Measurements from ENCODE around the gene RAET1E. TPM values are rescaled to one million over a fixed set of nuclear protein-coding genes. Genes with fewer than 3 reads are reported as not detected.
A peak's percentile ranks its signal among the peaks of the same experiment; 100 is the strongest.
"Not testable (repeated sequence)": the region's sequence is repeated elsewhere in the genome, so short reads cannot be mapped to it uniquely, and the experiment has no call there.

RAET1E gene
- total RNA-seq, 1 donor from 2014 or later, result 1.0 TPM

- peaks cover 31 to 48% (median 48%) of the 10 kb centered on the region in 3 donors for H3K27me3 ChIP-seq (ENCODE audit: control insufficient read depth in 3 of 3, insufficient read depth in 3 of 3, low read length in 3 of 3)
These were observed 33.6 kb upstream of the RAET1E start for GRCh38 chr6:149931501-149931900.

GRCh38 chr6:149929422-149929821, 31.5 kb upstream of the RAET1E start:
- no peak overlapping the region for H3K27ac ChIP-seq (ENCODE audit: low read depth, low read length)
- peaks cover 7 to 13% (median 13%) of the 10 kb centered on the region in 3 donors for H3K4me1 ChIP-seq (ENCODE audit: control insufficient read depth in 3 of 3, insufficient read depth in 3 of 3, low read length in 3 of 3)
- no peaks in the 10 kb centered on the region for H3K36me3 ChIP-seq (ENCODE audit: control insufficient read depth in 3 of 3, insufficient read depth in 3 of 3, low read length in 3 of 3)
- no peak overlapping the region for H3K4me3 ChIP-seq (ENCODE audit: low read length in 3 of 3)
- H3K9me3 ChIP-seq (ENCODE audit: control insufficient read depth in 3 of 3, low read length in 3 of 3), result no peaks in the 10 kb centered on the region
- H3K27me3 ChIP-seq (ENCODE audit: control insufficient read depth in 3 of 3, insufficient read depth in 3 of 3, low read length in 3 of 3), result peaks cover 12 to 39% (median 30%) of the 10 kb centered on the region in 3 donors
- no peak overlapping the region for H3K9ac ChIP-seq (ENCODE audit: low read depth in 1 of 3, low read length in 3 of 3)

More at GRCh38 chr6:149931501-149931900, 33.6 kb upstream of the RAET1E start:
- Histone ChIP-seq H3K4me3 (ENCODE audit: low read length in 3 of 3) (no peak overlapping the region), H3K9me3 (ENCODE audit: control insufficient read depth in 3 of 3, low read length in 3 of 3) (no peaks in the 10 kb centered on the region), H3K36me3 (ENCODE audit: control insufficient read depth in 3 of 3, insufficient read depth in 3 of 3, low read length in 3 of 3) (no peaks in the 10 kb centered on the region), H3K4me1 (ENCODE audit: control insufficient read depth in 3 of 3, insufficient read depth in 3 of 3, low read length in 3 of 3) (peaks cover 0 to 2% (median 0%) of the 10 kb centered on the region in 3 donors), H3K9ac (ENCODE audit: low read depth in 1 of 3, low read length in 3 of 3) (no peak overlapping the region), H3K27ac (ENCODE audit: low read depth, low read length) (no peak overlapping the region)

- H3K9me3 ChIP-seq (ENCODE audit: control insufficient read depth in 3 of 3, low read length in 3 of 3); H3K4me3 ChIP-seq (ENCODE audit: low read length in 3 of 3); H3K27ac ChIP-seq (ENCODE audit: low read depth, low read length); H3K36me3 ChIP-seq (ENCODE audit: control insufficient read depth in 3 of 3, insufficient read depth in 3 of 3, low read length in 3 of 3); H3K9ac ChIP-seq (ENCODE audit: low read depth in 1 of 3, low read length in 3 of 3): not testable (repeated sequence)
- Histone ChIP-seq H3K4me1 (ENCODE audit: control insufficient read depth in 3 of 3, insufficient read depth in 3 of 3, low read length in 3 of 3) (peaks cover 20 to 28% (median 27%) of the 10 kb centered on the region in 3 donors), H3K27me3 (ENCODE audit: control insufficient read depth in 3 of 3, insufficient read depth in 3 of 3, low read length in 3 of 3) (peaks cover 7 to 42% (median 15%) of the 10 kb centered on the region in 3 donors)
These were observed 29.1 kb upstream of the RAET1E start for GRCh38 chr6:149927025-149927424.

GRCh38 chr6:149925974-149926777, 28.3 kb upstream of the RAET1E start:
- H3K27me3 ChIP-seq (ENCODE audit: control insufficient read depth in 3 of 3, insufficient read depth in 3 of 3, low read length in 3 of 3), result peaks cover 11 to 51% (median 13%) of the 10 kb centered on the region in 3 donors
- peak overlapping the region; percentile 33 to 72 (median 64) for H3K9ac ChIP-seq (ENCODE audit: low read depth in 1 of 3, low read length in 3 of 3)
- H3K36me3 ChIP-seq (ENCODE audit: control insufficient read depth in 3 of 3, insufficient read depth in 3 of 3, low read length in 3 of 3), result no peaks in the 10 kb centered on the region
- peak overlapping the region; percentile 65 to 79 (median 74) for H3K4me3 ChIP-seq (ENCODE audit: low read length in 3 of 3)
- no peak overlapping the region for H3K27ac ChIP-seq (ENCODE audit: low read depth, low read length)
- no peaks in the 10 kb centered on the region for H3K9me3 ChIP-seq (ENCODE audit: control insufficient read depth in 3 of 3, low read length in 3 of 3)
- H3K4me1 ChIP-seq (ENCODE audit: control insufficient read depth in 3 of 3, insufficient read depth in 3 of 3, low read length in 3 of 3), result peaks cover 20 to 28% (median 25%) of the 10 kb centered on the region in 3 donors

- Histone ChIP-seq H3K27ac (ENCODE audit: low read depth, low read length) (no peak overlapping the region), H3K9ac (ENCODE audit: low read depth in 1 of 3, low read length in 3 of 3) (peak overlapping the region; percentile 33 to 72 (median 64)), H3K4me1 (ENCODE audit: control insufficient read depth in 3 of 3, insufficient read depth in 3 of 3, low read length in 3 of 3) (peaks cover 20 to 28% (median 25%) of the 10 kb centered on the region in 3 donors), H3K4me3 (ENCODE audit: low read length in 3 of 3) (peak overlapping the region; percentile 65 to 79 (median 74)), H3K9me3 (ENCODE audit: control insufficient read depth in 3 of 3, low read length in 3 of 3) (no peaks in the 10 kb centered on the region), H3K36me3 (ENCODE audit: control insufficient read depth in 3 of 3, insufficient read depth in 3 of 3, low read length in 3 of 3) (no peaks in the 10 kb centered on the region), H3K27me3 (ENCODE audit: control insufficient read depth in 3 of 3, insufficient read depth in 3 of 3, low read length in 3 of 3) (peaks cover 10 to 49% (median 11%) of the 10 kb centered on the region in 3 donors)
These were observed 27.5 kb upstream of the RAET1E start for GRCh38 chr6:149925253-149925973.

- Histone ChIP-seq H3K9ac (ENCODE audit: low read depth in 1 of 3, low read length in 3 of 3) (no peak overlapping the region), H3K27me3 (ENCODE audit: control insufficient read depth in 3 of 3, insufficient read depth in 3 of 3, low read length in 3 of 3) (peaks cover 9 to 48% (median 11%) of the 10 kb centered on the region in 3 donors), H3K36me3 (ENCODE audit: control insufficient read depth in 3 of 3, insufficient read depth in 3 of 3, low read length in 3 of 3) (no peaks in the 10 kb centered on the region), H3K9me3 (ENCODE audit: control insufficient read depth in 3 of 3, low read length in 3 of 3) (no peaks in the 10 kb centered on the region), H3K4me3 (ENCODE audit: low read length in 3 of 3) (no peak overlapping the region), H3K4me1 (ENCODE audit: control insufficient read depth in 3 of 3, insufficient read depth in 3 of 3, low read length in 3 of 3) (peaks cover 20 to 28% (median 25%) of the 10 kb centered on the region in 3 donors), H3K27ac (ENCODE audit: low read depth, low read length) (no peak overlapping the region)
These were observed 27.0 kb upstream of the RAET1E start for GRCh38 chr6:149924933-149925252.

- H3K27me3 ChIP-seq (ENCODE audit: control insufficient read depth in 3 of 3, insufficient read depth in 3 of 3, low read length in 3 of 3), result peaks cover 5 to 43% (median 10%) of the 10 kb centered on the region in 3 donors
- H3K27ac ChIP-seq (ENCODE audit: low read depth, low read length), result no peak overlapping the region
- H3K36me3 ChIP-seq (ENCODE audit: control insufficient read depth in 3 of 3, insufficient read depth in 3 of 3, low read length in 3 of 3), result no peaks in the 10 kb centered on the region
These were observed 26.5 kb upstream of the RAET1E start for GRCh38 chr6:149924206-149924932.

GRCh38 chr6:149923327-149923986, 25.5 kb upstream of the RAET1E start:
- Histone ChIP-seq H3K27me3 (ENCODE audit: control insufficient read depth in 3 of 3, insufficient read depth in 3 of 3, low read length in 3 of 3) (peaks cover 0 to 37% (median 4%) of the 10 kb centered on the region in 3 donors), H3K4me1 (ENCODE audit: control insufficient read depth in 3 of 3, insufficient read depth in 3 of 3, low read length in 3 of 3) (peaks cover 20 to 28% (median 25%) of the 10 kb centered on the region in 3 donors), H3K9ac (ENCODE audit: low read depth in 1 of 3, low read length in 3 of 3) (peak overlapping the region in 2 of 3 donors; percentile 57 to 64), H3K4me3 (ENCODE audit: low read length in 3 of 3) (peak overlapping the region; percentile 74 to 78 (median 75)), H3K36me3 (ENCODE audit: control insufficient read depth in 3 of 3, insufficient read depth in 3 of 3, low read length in 3 of 3) (no peaks in the 10 kb centered on the region), H3K9me3 (ENCODE audit: control insufficient read depth in 3 of 3, low read length in 3 of 3) (no peaks in the 10 kb centered on the region), H3K27ac (ENCODE audit: low read depth, low read length) (no peak overlapping the region)

More at GRCh38 chr6:149924206-149924932, 26.5 kb upstream of the RAET1E start:
- Histone ChIP-seq H3K4me1 (ENCODE audit: control insufficient read depth in 3 of 3, insufficient read depth in 3 of 3, low read length in 3 of 3) (peaks cover 20 to 28% (median 25%) of the 10 kb centered on the region in 3 donors), H3K4me3 (ENCODE audit: low read length in 3 of 3) (no peak overlapping the region), H3K9ac (ENCODE audit: low read depth in 1 of 3, low read length in 3 of 3) (no peak overlapping the region), H3K9me3 (ENCODE audit: control insufficient read depth in 3 of 3, low read length in 3 of 3) (no peaks in the 10 kb centered on the region)

GRCh38 chr6:149922642-149923326, 24.9 kb upstream of the RAET1E start, which contains the start of gene RAET1G:
Gene RAET1G (minus strand): TSS chr6:149923121. CDS start chr6:149923010, 111 bp downstream.
- no peaks in the 10 kb centered on the region for H3K36me3 ChIP-seq (ENCODE audit: control insufficient read depth in 3 of 3, insufficient read depth in 3 of 3, low read length in 3 of 3)
- peaks cover 20 to 28% (median 25%) of the 10 kb centered on the region in 3 donors for H3K4me1 ChIP-seq (ENCODE audit: control insufficient read depth in 3 of 3, insufficient read depth in 3 of 3, low read length in 3 of 3)
- H3K9me3 ChIP-seq (ENCODE audit: control insufficient read depth in 3 of 3, low read length in 3 of 3), result no peaks in the 10 kb centered on the region
- H3K9ac ChIP-seq (ENCODE audit: low read depth in 1 of 3, low read length in 3 of 3), result peak within 1 kb of the TSS; percentile 20 to 64 (median 57)
- H3K27me3 ChIP-seq (ENCODE audit: control insufficient read depth in 3 of 3, insufficient read depth in 3 of 3, low read length in 3 of 3), result peaks cover 0 to 37% (median 4%) of the 10 kb centered on the region in 3 donors
- peak within 1 kb of the TSS; percentile 74 to 78 (median 75) for H3K4me3 ChIP-seq (ENCODE audit: low read length in 3 of 3)
- H3K27ac ChIP-seq (ENCODE audit: low read depth, low read length), result no peak within 1 kb of the TSS

Data from skeletal muscle tissue (tissue), 4 donors.